K562 (cell line): ENCODE measurements around the gene CCDC9. TPM values are rescaled to one million over a fixed set of nuclear protein-coding genes. Genes with fewer than 3 reads are reported as not detected.

Experiments used
- CC2D1A ChIP-seq: fragments of 450-650 bp; IDR thresholded peaks from 2 replicates; pipeline ENCODE4 v1.6.1; 2017; ENCODE audit warnings: mild to moderate bottlenecking
- DIDO1 ChIP-seq: fragments of 450-650 bp; IDR thresholded peaks from 2 replicates; pipeline ENCODE4 v1.6.1; 2016; ENCODE audit warnings: low read depth, missing biosample characterization, missing genetic modification characterization
- NR1H2 ChIP-seq: sonication (generic); formaldehyde crosslinking; IDR thresholded peaks from 2 replicates; pipeline ENCODE4 v1.4.0; 2020; ENCODE audit warnings: mild to moderate bottlenecking, missing genetic modification reagents
- PHF8 ChIP-seq: fragments of 200-600 bp; sonication (generic); IDR thresholded peaks from 2 replicates; pipeline ENCODE4 v1.6.1; 2012; ENCODE audit warnings: mixed run types, mild to moderate bottlenecking, inconsistent platforms, low read length, moderate library complexity, borderline replicate concordance
- SIN3B ChIP-seq: fragments of 450-650 bp; IDR thresholded peaks from 2 replicates; pipeline ENCODE4 v1.6.1; 2017; ENCODE audit warnings: low read depth, mild to moderate bottlenecking, moderate library complexity
- ZNF174 ChIP-seq: fragments of 250-450 bp; sonication (Bioruptor Pico); IDR thresholded peaks from 2 replicates; pipeline ENCODE4 v1.4.0; 2020; ENCODE audit warnings: mild to moderate bottlenecking
- ZNF184 ChIP-seq: sonication (generic); formaldehyde crosslinking; IDR thresholded peaks from 2 replicates; pipeline ENCODE4 v1.5.0; 2020; ENCODE audit warnings: missing genetic modification reagents
- polyA plus RNA-seq, 8 experiments: library from polyadenylated mRNA; depleted of rRNA in 4 of 8; stranded (reverse) in 5 of 8; unstranded in 3 of 8; fragments of >200 nt; fragmentation: Nextera tagmentation in 2 of 8; fragmentation: Illumina TruSeq in 1 of 8; extraction: Ambion mirVana in 2 of 8; extraction: Trizol in 1 of 8; gene quantifications; 2 replicates each; pipeline versions ENCODE4 v1.2.1 to v1.2.3, GENCODE V29; 2011 to 2014; ENCODE audit warnings: inconsistent platforms in 1 of 8, missing spikeins in 1 of 8
- total RNA-seq, 7 experiments: library from RNA; depleted of rRNA in 6 of 7; stranded (reverse); fragments of >200 nt in 6 of 7; fragmentation: Illumina TruSeq in 2 of 7; extraction: Trizol in 2 of 7; gene quantifications; 2 replicates each; pipeline versions ENCODE4 v1.2.1 to v1.2.3, GENCODE V29; 2011 to 2021; ENCODE audit warnings: low replicate concordance in 1 of 7
- TF ChIP-seq, protein P1 (sequence below): fragments of 250-450 bp; sonication (Bioruptor Pico); IDR thresholded peaks from 2 replicates; pipeline ENCODE4 v1.8.0; 2022; ENCODE audit warnings: inconsistent platforms, mild to moderate bottlenecking, moderate library complexity, borderline replicate concordance
- TF ChIP-seq, protein P2 (sequence below): fragments of 150-350 bp; conservative IDR thresholded peaks from 2 replicates; pipeline ENCODE4 v1.6.1; 2014; ENCODE audit warnings: low read length
- TF ChIP-seq, protein P3 (sequence below), 2 experiments: IDR thresholded peaks; 2 replicates each; pipeline ENCODE4 v1.6.1; 2012; ENCODE audit warnings: improper control_type of control experiment in 2 of 2, low read depth in 2 of 2, low read length in 2 of 2, borderline replicate concordance in 1 of 2
- TF ChIP-seq, protein P4 (sequence below): fragments of 250-450 bp; sonication (Bioruptor Pico); IDR thresholded peaks from 2 replicates; pipeline ENCODE4 v1.9.0; 2021; ENCODE audit warnings: mild to moderate bottlenecking, inconsistent platforms
- TF ChIP-seq, protein P5 (sequence below): fragments of 450-650 bp; formaldehyde crosslinking; IDR thresholded peaks from 2 replicates; pipeline ENCODE4 v1.4.0; 2020; ENCODE audit warnings: mild to moderate bottlenecking, mixed read lengths

The CCDC9 gene
- total and polyA plus RNA-seq, 9 of the 15 experiments (the other 6 are each of a cell fraction or from before 2014, with no cell fraction given) = 0.23 to 38.6 (median 8.4) TPM

DNA sequence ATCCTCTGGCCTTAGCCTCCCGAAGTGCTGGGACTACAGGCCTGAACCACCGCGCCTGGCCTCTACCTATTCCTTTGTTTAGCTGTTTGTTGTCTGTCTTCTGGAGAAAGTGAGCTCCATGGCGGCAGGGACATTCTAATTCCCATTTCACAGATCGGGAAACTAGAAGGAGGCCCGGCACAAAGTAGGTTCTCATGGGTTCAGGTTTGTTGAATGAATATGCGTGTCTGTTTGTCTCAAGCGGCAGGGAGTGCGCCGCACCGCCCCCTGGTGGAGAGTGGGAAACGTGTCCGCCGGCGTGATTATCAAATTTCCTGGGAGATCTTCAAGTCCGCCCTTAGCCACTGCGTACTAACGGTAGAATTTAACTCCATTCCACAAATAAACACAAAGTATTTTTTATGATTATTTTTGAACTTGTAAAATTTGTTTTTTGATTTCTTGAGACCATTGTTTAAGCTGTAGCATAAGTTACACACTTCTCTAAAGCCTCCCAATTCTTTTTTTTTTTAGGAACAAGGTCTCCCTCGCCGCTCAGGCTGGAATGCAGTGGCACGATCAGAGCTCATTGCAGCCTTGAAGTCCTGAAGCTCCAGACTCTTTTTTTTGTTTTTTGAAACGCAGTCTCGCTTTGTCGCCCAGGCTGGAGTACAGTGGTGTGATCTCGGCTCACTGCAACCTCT lies 8.9 kb upstream of the CCDC9 start (continued):
- TF ChIP-seq, protein P1, sequence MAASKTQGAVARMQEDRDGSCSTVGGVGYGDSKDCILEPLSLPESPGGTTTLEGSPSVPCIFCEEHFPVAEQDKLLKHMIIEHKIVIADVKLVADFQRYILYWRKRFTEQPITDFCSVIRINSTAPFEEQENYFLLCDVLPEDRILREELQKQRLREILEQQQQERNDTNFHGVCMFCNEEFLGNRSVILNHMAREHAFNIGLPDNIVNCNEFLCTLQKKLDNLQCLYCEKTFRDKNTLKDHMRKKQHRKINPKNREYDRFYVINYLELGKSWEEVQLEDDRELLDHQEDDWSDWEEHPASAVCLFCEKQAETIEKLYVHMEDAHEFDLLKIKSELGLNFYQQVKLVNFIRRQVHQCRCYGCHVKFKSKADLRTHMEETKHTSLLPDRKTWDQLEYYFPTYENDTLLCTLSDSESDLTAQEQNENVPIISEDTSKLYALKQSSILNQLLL (CRISPR knock-in tag) = no peak
- TF ChIP-seq, protein P2, sequence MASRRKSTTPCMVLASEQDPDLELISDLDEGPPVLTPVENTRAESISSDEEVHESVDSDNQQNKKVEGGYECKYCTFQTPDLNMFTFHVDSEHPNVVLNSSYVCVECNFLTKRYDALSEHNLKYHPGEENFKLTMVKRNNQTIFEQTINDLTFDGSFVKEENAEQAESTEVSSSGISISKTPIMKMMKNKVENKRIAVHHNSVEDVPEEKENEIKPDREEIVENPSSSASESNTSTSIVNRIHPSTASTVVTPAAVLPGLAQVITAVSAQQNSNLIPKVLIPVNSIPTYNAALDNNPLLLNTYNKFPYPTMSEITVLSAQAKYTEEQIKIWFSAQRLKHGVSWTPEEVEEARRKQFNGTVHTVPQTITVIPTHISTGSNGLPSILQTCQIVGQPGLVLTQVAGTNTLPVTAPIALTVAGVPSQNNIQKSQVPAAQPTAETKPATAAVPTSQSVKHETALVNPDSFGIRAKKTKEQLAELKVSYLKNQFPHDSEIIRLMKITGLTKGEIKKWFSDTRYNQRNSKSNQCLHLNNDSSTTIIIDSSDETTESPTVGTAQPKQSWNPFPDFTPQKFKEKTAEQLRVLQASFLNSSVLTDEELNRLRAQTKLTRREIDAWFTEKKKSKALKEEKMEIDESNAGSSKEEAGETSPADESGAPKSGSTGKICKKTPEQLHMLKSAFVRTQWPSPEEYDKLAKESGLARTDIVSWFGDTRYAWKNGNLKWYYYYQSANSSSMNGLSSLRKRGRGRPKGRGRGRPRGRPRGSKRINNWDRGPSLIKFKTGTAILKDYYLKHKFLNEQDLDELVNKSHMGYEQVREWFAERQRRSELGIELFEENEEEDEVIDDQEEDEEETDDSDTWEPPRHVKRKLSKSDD = no peak; the same call in 1 of the 2 replicates
- no peak for TF ChIP-seq SIN3B
- no peak for TF ChIP-seq PHF8
- TF ChIP-seq ZNF174 (CRISPR knock-in tag) = no peak
- TF ChIP-seq, protein P3, sequence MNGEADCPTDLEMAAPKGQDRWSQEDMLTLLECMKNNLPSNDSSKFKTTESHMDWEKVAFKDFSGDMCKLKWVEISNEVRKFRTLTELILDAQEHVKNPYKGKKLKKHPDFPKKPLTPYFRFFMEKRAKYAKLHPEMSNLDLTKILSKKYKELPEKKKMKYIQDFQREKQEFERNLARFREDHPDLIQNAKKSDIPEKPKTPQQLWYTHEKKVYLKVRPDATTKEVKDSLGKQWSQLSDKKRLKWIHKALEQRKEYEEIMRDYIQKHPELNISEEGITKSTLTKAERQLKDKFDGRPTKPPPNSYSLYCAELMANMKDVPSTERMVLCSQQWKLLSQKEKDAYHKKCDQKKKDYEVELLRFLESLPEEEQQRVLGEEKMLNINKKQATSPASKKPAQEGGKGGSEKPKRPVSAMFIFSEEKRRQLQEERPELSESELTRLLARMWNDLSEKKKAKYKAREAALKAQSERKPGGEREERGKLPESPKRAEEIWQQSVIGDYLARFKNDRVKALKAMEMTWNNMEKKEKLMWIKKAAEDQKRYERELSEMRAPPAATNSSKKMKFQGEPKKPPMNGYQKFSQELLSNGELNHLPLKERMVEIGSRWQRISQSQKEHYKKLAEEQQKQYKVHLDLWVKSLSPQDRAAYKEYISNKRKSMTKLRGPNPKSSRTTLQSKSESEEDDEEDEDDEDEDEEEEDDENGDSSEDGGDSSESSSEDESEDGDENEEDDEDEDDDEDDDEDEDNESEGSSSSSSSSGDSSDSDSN (IDR thresholded peaks at IDR 0.05; ENCODE audit: borderline replicate concordance in 1 of 2, low read depth in 2 of 2, low read length in 2 of 2) = no peak
- TF ChIP-seq ZNF184 = no peak
- peak; percentile 52 for TF ChIP-seq CC2D1A
- TF ChIP-seq, protein P4, sequence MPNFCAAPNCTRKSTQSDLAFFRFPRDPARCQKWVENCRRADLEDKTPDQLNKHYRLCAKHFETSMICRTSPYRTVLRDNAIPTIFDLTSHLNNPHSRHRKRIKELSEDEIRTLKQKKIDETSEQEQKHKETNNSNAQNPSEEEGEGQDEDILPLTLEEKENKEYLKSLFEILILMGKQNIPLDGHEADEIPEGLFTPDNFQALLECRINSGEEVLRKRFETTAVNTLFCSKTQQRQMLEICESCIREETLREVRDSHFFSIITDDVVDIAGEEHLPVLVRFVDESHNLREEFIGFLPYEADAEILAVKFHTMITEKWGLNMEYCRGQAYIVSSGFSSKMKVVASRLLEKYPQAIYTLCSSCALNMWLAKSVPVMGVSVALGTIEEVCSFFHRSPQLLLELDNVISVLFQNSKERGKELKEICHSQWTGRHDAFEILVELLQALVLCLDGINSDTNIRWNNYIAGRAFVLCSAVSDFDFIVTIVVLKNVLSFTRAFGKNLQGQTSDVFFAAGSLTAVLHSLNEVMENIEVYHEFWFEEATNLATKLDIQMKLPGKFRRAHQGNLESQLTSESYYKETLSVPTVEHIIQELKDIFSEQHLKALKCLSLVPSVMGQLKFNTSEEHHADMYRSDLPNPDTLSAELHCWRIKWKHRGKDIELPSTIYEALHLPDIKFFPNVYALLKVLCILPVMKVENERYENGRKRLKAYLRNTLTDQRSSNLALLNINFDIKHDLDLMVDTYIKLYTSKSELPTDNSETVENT (CRISPR knock-in tag) = no peak
- TF ChIP-seq, protein P5, sequence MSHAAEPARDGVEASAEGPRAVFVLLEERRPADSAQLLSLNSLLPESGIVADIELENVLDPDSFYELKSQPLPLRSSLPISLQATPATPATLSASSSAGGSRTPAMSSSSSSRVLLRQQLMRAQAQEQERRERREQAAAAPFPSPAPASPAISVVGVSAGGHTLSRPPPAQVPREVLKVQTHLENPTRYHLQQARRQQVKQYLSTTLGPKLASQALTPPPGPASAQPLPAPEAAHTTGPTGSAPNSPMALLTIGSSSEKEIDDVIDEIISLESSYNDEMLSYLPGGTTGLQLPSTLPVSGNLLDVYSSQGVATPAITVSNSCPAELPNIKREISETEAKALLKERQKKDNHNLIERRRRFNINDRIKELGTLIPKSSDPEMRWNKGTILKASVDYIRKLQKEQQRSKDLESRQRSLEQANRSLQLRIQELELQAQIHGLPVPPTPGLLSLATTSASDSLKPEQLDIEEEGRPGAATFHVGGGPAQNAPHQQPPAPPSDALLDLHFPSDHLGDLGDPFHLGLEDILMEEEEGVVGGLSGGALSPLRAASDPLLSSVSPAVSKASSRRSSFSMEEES (CRISPR knock-in tag) = no peak
- no peak for TF ChIP-seq DIDO1 (tag)
- no peak for TF ChIP-seq NR1H2 (CRISPR knock-in tag)
